ENCODE results near the gene TMPRSS3.
A peak's percentile ranks its signal among the peaks of the same experiment; 100 is the strongest.

The TMPRSS3 gene

GRCh38 chr21:42395905-42396651 lies at the start of gene TMPRSS3:
Gene TMPRSS3, minus strand, starts transcription at chr21:42396052. Its CDS starts 635 bp downstream, at chr21:42395417.
- Mint-ChIP-seq H3K36me3 (ENCODE audit: low read depth) (peaks cover 36% of the 10 kb centered on the region), H3K4me1 (peaks cover 78% of the 10 kb centered on the region), H3K27me3 (peaks cover 5% of the 10 kb centered on the region), H3K4me3 (no peak within 1 kb of the TSS), H3K9me3 (no peaks in the 10 kb centered on the region), H3K27ac (no peak within 1 kb of the TSS)
- no peak for DNase-seq
- ATAC-seq = no peak

DNA sequence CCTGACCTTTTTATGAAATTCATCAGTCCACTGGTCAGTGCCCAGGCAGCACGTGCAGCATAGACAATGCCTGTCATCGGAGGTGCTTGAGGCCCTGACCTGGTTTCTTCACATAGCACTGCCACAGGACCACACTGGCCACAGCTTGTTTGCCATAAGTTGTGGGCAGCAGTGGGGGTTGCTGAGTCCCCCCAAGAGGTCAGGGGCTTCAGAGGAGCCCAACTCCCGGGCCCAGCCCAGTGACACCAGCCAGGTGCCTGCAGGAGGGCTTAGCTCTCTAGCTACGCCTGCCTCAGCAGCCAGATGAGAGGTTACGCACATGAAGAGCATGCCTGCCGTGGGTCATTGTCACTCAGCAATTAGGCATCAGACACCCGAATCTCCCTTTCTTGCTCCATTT lies 49.5 kb upstream of the TMPRSS3 start:
- Mint-ChIP-seq H3K4me1 (peaks cover 82% of the 10 kb centered on the region), H3K27ac (no peak overlapping the region), H3K36me3 (ENCODE audit: low read depth) (peaks cover 61% of the 10 kb centered on the region), H3K9me3 (no peaks in the 10 kb centered on the region), H3K4me3 (no peak overlapping the region), H3K27me3 (no peaks in the 10 kb centered on the region)
- DNase-seq = no peak
- no peak for ATAC-seq

DNA sequence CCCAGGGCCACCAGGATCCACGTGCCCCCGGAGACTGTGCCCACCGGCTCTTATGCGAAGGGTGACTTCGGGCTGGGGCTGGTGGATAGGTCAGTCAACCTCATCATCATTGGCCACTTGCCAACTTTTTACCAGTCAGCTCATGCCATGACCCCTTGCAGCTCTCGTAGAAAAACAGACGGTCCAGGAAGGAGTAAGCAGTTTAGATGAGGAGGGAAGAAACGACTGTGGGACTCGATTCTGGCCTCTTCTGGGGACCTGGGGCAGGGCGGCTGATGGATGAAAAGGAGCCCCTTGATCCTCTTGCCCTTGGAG lies 48.9 kb upstream of the TMPRSS3 start:
- ATAC-seq = no peak
- Mint-ChIP-seq H3K27ac (no peak overlapping the region), H3K27me3 (peaks cover 3% of the 10 kb centered on the region), H3K4me3 (no peak overlapping the region), H3K36me3 (ENCODE audit: low read depth) (peaks cover 67% of the 10 kb centered on the region), H3K4me1 (peaks cover 82% of the 10 kb centered on the region), H3K9me3 (peaks cover 3% of the 10 kb centered on the region)
- no peak for DNase-seq

DNA sequence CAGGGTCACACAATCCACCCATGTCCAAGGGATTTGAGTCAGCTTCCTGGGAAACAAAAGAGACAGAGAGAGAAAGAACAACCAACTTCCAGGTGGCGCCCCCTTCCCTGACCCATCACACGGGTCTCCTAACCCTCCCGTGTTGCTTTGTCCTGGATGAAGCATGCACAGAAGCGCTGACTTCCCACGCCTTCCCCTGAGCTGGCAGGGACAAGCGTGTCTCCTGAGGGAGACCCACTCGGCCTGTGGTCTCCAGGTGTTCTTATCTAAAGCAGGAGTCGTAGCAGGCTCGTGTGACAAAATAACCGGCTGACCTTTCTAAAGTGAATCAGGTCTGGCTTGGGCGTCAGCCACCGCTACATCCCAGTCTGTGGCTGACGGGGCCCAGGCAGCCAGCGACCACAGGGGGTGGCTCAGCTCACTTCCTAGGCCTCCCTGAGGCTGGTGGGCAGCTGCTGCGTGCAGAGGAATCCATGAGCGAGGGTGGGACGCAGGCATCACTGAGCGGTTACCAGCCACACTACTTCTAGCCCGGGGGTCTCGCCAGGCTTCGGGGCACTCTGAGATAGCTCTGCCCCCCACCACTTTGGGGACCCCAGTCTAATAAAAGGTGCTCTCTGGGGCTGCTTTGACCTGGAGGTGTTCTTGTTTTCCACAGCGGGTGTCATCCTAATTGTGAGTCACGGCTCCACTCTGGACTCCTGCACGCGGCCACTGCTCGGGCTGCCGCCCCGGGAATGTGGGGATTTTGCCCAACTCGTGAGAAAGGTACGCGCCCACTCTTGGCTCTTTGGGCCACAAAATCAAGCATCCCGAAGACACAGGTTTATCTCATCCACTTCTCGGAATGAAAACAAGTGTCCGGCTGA lies 48.3 kb upstream of the TMPRSS3 start:
- Mint-ChIP-seq H3K4me3 (no peak overlapping the region), H3K9me3 (peaks cover 5% of the 10 kb centered on the region), H3K4me1 (peaks cover 82% of the 10 kb centered on the region), H3K27ac (no peak overlapping the region), H3K36me3 (ENCODE audit: low read depth) (peaks cover 73% of the 10 kb centered on the region), H3K27me3 (peaks cover 4% of the 10 kb centered on the region)
- peak; percentile 31 for ATAC-seq
- DNase-seq = no peak

- ATAC-seq (no peak), DNase-seq (no peak)
- H3K9me3 Mint-ChIP-seq = peaks cover 5% of the 10 kb centered on the region
- H3K36me3 Mint-ChIP-seq (ENCODE audit: low read depth) = peaks cover 78% of the 10 kb centered on the region
- H3K4me1 Mint-ChIP-seq = peaks cover 84% of the 10 kb centered on the region
- no peak overlapping the region for H3K27ac Mint-ChIP-seq
- no peak overlapping the region for H3K4me3 Mint-ChIP-seq
- H3K27me3 Mint-ChIP-seq = peaks cover 4% of the 10 kb centered on the region
Measured at GRCh38 chr21:42443181-42443785, 47.4 kb upstream of the TMPRSS3 start.

GRCh38 chr21:42441963-42442362 lies 46.1 kb upstream of the TMPRSS3 start:
- Mint-ChIP-seq H3K36me3 (ENCODE audit: low read depth) (peaks cover 79% of the 10 kb centered on the region), H3K9me3 (peaks cover 5% of the 10 kb centered on the region)

GRCh38 chr21:42440187-42440792 lies 44.4 kb upstream of the TMPRSS3 start:
- peak overlapping the region; percentile 92 for H3K27ac Mint-ChIP-seq
- peaks cover 81% of the 10 kb centered on the region for H3K36me3 Mint-ChIP-seq (ENCODE audit: low read depth)
- H3K4me1 Mint-ChIP-seq = peaks cover 72% of the 10 kb centered on the region
- peak overlapping the region; percentile 67 for H3K4me3 Mint-ChIP-seq
- peaks cover 4% of the 10 kb centered on the region for H3K27me3 Mint-ChIP-seq
- ATAC-seq = peak; percentile 81
- DNase-seq = peak; percentile 67
- peaks cover 9% of the 10 kb centered on the region for H3K9me3 Mint-ChIP-seq

More at GRCh38 chr21:42441963-42442362, 46.1 kb upstream of the TMPRSS3 start:
- H3K27ac Mint-ChIP-seq = peak overlapping the region; percentile 66
- H3K4me1 Mint-ChIP-seq = peaks cover 79% of the 10 kb centered on the region
- H3K4me3 Mint-ChIP-seq = no peak overlapping the region
- no peak for DNase-seq
- ATAC-seq = no peak
- peaks cover 4% of the 10 kb centered on the region for H3K27me3 Mint-ChIP-seq

GRCh38 chr21:42439284-42440186 lies 43.7 kb upstream of the TMPRSS3 start:
- ATAC-seq (peak; percentile 62), DNase-seq (peak; percentile 65)
- H3K9me3 Mint-ChIP-seq = peaks cover 11% of the 10 kb centered on the region
- H3K27ac Mint-ChIP-seq = peak overlapping the region; percentile 92
- peak overlapping the region; percentile 67 for H3K4me3 Mint-ChIP-seq
- H3K4me1 Mint-ChIP-seq = peaks cover 76% of the 10 kb centered on the region
- H3K27me3 Mint-ChIP-seq = peaks cover 4% of the 10 kb centered on the region
- H3K36me3 Mint-ChIP-seq (ENCODE audit: low read depth) = peaks cover 83% of the 10 kb centered on the region

DNA sequence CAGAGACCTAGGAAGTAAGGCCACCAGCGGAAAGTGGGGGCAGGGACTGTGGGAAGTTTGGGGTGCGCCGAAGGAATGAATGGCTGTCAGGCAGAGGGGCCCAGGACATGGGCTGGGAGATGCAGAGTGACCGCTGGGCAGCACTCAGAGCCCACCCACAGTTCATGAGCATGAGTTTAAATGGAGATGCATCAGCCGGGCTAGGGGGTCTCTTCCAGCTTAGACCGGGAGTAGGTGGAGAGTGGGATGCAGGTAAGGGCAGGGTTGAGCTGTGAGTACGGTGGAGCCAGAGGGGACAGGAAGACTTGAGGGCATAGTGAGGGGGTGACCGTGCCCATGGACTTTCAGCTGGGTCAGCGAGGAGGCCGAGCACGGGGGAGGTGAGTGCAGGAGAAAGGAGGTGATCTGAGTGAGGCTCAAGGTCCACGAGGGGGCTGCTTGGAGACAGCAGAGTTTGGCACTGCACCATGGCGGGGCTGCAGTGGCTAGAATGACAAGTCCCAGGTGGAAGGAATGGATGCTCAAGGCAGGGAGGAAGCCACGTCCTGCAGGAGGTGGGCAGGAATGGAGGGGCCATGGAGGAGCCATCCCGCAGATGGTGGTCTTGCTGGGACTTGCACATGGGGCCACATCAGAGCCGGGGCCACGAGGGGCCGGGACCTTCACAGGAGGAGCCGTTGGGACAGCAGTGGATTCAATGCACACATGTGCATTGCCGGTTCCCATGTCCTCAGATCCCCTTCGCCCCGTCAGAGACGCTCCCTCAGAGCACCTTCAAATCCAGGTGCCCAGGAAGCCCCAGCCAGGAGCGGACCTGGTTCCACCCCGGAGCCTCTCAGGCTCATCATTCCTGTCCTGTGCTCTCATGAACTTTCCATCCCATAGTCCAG lies 42.7 kb upstream of the TMPRSS3 start:
- ATAC-seq (no peak), DNase-seq (no peak)
- Mint-ChIP-seq H3K36me3 (ENCODE audit: low read depth) (peaks cover 86% of the 10 kb centered on the region), H3K9me3 (peaks cover 11% of the 10 kb centered on the region), H3K27me3 (peaks cover 4% of the 10 kb centered on the region), H3K4me1 (peaks cover 80% of the 10 kb centered on the region), H3K27ac (peak overlapping the region; percentile 92), H3K4me3 (no peak overlapping the region)

DNA sequence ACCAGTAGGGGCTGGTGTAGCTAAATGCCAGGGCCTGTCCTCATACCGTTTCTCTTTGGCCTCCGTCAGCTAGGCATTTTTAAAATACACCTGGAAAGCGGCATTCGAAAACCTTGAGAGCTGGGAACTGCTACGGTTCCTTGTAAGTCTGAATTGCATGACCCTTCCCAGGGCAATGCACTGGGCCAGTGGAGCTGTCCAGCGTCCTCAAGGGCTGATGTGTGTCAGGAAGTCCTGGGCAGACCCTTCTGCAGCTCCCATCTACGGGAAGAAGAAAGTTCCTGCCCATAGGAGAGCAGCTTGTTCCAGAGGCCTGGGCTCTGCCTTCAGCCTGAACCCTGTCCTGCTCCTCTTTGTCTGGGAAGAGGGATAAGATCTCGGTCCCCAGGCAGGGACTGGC lies 41.9 kb upstream of the TMPRSS3 start:
- ATAC-seq (no peak), DNase-seq (no peak)
- Mint-ChIP-seq H3K36me3 (ENCODE audit: low read depth) (peaks cover 91% of the 10 kb centered on the region), H3K27me3 (peaks cover 4% of the 10 kb centered on the region), H3K9me3 (peaks cover 12% of the 10 kb centered on the region), H3K4me1 (peaks cover 84% of the 10 kb centered on the region), H3K27ac (no peak overlapping the region), H3K4me3 (no peak overlapping the region)

- Mint-ChIP-seq H3K36me3 (ENCODE audit: low read depth) (peaks cover 91% of the 10 kb centered on the region), H3K9me3 (peaks cover 19% of the 10 kb centered on the region), H3K27me3 (peaks cover 4% of the 10 kb centered on the region), H3K27ac (no peak overlapping the region), H3K4me3 (no peak overlapping the region), H3K4me1 (peaks cover 82% of the 10 kb centered on the region)
- DNase-seq = no peak
- no peak for ATAC-seq
Measured at GRCh38 chr21:42436914-42437313, 41.1 kb upstream of the TMPRSS3 start.

- H3K27ac Mint-ChIP-seq = no peak overlapping the region
- peaks cover 72% of the 10 kb centered on the region for H3K4me1 Mint-ChIP-seq
- H3K27me3 Mint-ChIP-seq = peaks cover 4% of the 10 kb centered on the region
- DNase-seq (no peak), ATAC-seq (no peak)
- H3K36me3 Mint-ChIP-seq (ENCODE audit: low read depth) = peaks cover 91% of the 10 kb centered on the region
- H3K9me3 Mint-ChIP-seq = peaks cover 19% of the 10 kb centered on the region
- no peak overlapping the region for H3K4me3 Mint-ChIP-seq
Measured at GRCh38 chr21:42435833-42436232, 40.0 kb upstream of the TMPRSS3 start.

GRCh38 chr21:42435401-42435800 lies 39.5 kb upstream of the TMPRSS3 start:
- Mint-ChIP-seq H3K4me1 (peaks cover 67% of the 10 kb centered on the region), H3K4me3 (no peak overlapping the region), H3K9me3 (peaks cover 19% of the 10 kb centered on the region), H3K27ac (no peak overlapping the region), H3K27me3 (peaks cover 4% of the 10 kb centered on the region), H3K36me3 (ENCODE audit: low read depth) (peaks cover 87% of the 10 kb centered on the region)
- DNase-seq = no peak
- ATAC-seq = no peak

All from activated naive CD8-positive, alpha-beta T cell treated with anti-CD3 and anti-CD28 coated beads, Interleukin-2, amount 50 U/mL, for 24 hours (primary cell).